ENCODE measurements around the gene ZNHIT1.
A peak's percentile ranks its signal among the peaks of the same experiment; 100 is the strongest.

Gene ZNHIT1

DNA sequence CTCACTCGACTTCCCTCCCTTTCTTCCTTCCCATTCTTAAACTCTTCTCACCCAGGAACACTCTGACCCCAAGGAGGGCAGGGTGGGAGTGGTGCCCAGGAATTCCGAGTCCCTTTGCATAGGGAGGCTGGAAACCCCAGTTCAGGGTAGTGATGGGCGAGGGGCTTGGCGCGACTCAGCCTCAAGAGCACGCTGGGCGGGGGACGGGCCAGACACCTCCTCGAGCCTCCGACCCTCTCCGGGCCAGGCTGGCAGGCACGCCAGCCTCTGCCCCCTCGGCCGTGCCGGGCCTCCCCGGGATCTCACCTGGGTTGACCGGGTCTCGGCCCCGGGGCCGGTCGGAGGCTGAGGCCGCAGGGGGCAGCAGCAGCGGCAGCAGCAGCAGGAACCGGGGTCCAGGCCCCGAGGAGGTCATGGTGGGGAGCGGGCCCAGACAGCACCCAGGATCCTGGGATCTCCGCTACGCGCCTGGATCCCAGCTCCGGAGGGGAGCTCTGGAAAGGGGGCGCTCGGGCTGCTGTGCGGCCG is 1.0 kb upstream of the ZNHIT1 start:
- peak overlapping the region; percentile 96 for H3K4me3 ChIP-seq (ENCODE audit: low read depth, low read length)
- TF ChIP-seq, protein P1, sequence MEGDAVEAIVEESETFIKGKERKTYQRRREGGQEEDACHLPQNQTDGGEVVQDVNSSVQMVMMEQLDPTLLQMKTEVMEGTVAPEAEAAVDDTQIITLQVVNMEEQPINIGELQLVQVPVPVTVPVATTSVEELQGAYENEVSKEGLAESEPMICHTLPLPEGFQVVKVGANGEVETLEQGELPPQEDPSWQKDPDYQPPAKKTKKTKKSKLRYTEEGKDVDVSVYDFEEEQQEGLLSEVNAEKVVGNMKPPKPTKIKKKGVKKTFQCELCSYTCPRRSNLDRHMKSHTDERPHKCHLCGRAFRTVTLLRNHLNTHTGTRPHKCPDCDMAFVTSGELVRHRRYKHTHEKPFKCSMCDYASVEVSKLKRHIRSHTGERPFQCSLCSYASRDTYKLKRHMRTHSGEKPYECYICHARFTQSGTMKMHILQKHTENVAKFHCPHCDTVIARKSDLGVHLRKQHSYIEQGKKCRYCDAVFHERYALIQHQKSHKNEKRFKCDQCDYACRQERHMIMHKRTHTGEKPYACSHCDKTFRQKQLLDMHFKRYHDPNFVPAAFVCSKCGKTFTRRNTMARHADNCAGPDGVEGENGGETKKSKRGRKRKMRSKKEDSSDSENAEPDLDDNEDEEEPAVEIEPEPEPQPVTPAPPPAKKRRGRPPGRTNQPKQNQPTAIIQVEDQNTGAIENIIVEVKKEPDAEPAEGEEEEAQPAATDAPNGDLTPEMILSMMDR (IDR thresholded peaks at IDR 0.05; ENCODE audit: insufficient read depth, low read depth, low read length, missing control alignments): peak; percentile 7
- no peak for DNase-seq (ENCODE audit: low read depth)

DNA sequence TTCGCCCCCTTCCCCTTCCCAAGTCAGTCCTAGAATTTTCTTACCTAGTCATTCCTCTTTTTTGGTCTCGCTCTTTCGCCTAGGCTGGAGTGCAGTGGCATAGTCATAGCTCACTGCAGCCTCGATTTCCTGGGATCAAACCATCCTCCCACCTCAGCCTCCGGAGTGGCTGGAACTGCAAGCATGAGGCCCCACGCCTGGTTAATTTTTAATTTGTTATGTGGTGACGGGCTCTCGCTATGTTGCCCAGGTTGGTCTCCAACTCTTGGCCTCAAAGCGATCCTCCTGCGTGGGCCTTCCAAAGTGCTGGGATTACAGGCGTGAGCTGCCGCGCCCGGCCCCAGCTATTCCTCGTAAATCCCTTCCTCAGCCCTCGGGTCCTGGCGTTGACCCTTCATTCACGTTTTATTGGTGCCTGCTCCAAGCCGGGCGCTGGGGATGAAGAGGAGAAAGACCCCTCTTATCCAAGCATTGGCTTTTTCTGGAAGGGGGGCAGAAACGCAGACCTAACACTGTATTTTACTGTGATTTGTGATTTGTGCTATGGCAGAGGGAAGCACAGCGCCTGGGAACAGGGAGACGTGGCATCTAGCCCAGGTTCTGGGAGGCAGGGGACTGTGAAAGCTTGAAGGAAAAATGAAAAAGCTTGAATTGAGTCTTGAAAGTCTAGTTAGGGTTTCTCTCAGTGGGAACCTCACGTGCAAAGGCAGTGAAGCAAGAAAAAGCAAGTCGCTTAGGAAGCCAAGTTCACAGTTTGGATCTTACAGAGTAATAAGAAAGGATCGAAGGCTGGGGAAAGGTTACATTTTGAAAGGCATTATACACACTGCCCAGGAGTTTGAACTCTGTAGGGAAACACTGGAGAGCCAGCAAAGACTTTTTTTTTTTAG is 516 bp downstream of the ZNHIT1 start:
- peak overlapping the region; percentile 96 for H3K4me3 ChIP-seq (ENCODE audit: low read depth, low read length)
- TF ChIP-seq, protein P1 (IDR thresholded peaks at IDR 0.05; ENCODE audit: insufficient read depth, low read depth, low read length, missing control alignments): no peak
- no peak for DNase-seq (ENCODE audit: low read depth)

DNA sequence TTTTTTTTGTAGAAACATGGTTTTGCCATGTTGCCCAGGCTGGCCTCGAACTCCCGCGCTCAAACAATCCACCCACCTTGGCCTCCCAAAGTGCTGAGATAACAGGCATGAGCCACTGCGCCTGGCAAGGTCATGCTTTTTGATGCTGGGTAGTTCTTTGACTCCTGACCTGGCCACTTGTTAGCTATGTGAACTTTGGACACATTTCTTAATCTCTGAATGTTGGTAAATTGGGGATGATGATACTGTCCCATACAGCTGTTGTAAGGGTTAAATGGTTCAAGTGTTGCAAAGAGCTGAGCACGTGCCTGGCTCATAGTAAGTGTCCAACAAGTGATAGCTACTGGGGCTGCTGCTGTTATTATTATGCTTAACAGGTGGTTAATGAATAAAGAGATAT is 2.3 kb downstream of the ZNHIT1 start:
- TF ChIP-seq, protein P1 (IDR thresholded peaks at IDR 0.05; ENCODE audit: insufficient read depth, low read depth, low read length, missing control alignments): no peak
- no peak overlapping the region for H3K4me3 ChIP-seq (ENCODE audit: low read depth, low read length)
- no peak for DNase-seq (ENCODE audit: low read depth)

DNA sequence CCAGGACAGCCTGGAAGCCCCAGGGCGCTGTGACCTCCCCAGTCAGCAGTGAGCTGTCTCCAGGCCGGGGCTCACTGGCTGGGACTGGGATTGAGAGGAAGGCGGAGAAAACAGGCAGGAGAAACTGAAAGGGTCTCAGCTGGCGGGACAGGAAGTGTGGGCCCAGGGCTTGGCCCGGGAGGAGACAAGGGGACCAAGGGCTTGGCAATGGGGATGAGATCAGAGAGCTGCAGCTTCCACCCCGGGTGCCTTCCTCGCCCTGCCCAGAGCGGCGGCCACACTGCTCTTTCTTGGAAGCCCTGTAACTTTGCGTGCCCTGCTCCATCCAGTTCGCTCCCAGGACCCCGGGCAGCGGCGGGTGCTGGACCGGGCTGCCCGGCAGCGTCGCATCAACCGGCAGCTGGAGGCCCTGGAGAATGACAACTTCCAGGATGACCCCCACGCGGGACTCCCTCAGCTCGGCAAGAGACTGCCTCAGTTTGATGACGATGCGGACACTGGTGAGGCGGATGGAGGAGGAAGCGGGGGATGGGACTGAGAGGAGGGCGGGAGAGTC is 4.4 kb downstream of the ZNHIT1 start:
- DNase-seq (ENCODE audit: low read depth): no peak
- TF ChIP-seq, protein P1 (IDR thresholded peaks at IDR 0.05; ENCODE audit: insufficient read depth, low read depth, low read length, missing control alignments): no peak
- H3K4me3 ChIP-seq (ENCODE audit: low read depth, low read length): no peak overlapping the region

DNA sequence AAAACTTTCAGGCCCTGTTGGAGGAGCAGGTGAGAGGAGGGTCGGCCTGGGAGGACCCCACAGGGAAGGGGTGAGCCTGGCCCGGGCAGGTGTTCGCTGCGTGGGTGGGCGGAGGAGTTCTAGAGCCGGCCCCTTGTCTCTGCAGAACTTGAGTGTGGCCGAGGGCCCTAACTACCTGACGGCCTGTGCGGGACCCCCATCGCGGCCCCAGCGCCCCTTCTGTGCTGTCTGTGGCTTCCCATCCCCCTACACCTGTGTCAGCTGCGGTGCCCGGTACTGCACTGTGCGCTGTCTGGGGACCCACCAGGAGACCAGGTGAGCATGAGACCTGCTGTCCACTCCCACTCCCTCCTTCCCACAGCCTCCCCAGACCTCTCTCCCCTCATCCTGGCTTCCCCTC is 5.6 kb downstream of the ZNHIT1 start:
- TF ChIP-seq, protein P1 (IDR thresholded peaks at IDR 0.05; ENCODE audit: insufficient read depth, low read depth, low read length, missing control alignments): no peak
- no peak for DNase-seq (ENCODE audit: low read depth)
- H3K4me3 ChIP-seq (ENCODE audit: low read depth, low read length): no peak overlapping the region

DNA sequence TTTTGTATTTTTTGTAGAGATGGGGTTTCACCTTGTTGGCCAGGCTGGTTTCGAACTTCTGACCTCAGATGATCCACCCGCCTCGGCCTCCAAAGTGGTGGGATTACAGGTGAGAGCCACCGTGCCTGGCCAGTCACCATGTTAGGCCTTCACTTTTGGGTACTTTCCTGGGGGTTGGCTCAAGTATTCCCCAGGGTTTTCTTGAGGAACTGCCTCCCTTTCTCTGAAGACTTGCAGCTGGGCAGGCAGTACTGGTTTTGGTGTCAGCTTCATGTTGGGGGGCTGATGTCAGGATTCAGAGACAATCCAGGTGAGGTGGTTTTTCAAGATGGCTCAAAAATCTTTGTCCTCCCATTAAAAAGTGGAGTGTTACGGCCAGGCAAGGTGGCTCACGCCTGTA is 7.7 kb downstream of the ZNHIT1 start:
- H3K4me3 ChIP-seq (ENCODE audit: low read depth, low read length): no peak overlapping the region
- DNase-seq (ENCODE audit: low read depth): peak; percentile 42
- TF ChIP-seq, protein P1 (IDR thresholded peaks at IDR 0.05; ENCODE audit: insufficient read depth, low read depth, low read length, missing control alignments): no peak
